Ovary (tissue), 9 donors: ENCODE data around the gene TMEM200A. TPM values are rescaled to one million over a fixed set of nuclear protein-coding genes. Genes with fewer than 3 reads are reported as not detected.

Source experiments
- DNase-seq, 5 donors: peaks; one replicate each; pipeline ENCODE4 v3.0.0-alpha.2; 2019 to 2020
- H3K27ac ChIP-seq, 2 donors: fragments of 200-600 bp; one replicate each; pipeline versions ENCODE4 v1.5.1 to v1.8.0; 2019 to 2022
- H3K27me3 ChIP-seq: fragments of 200-600 bp; one replicate; pipeline ENCODE4 v1.8.0; 2022
- H3K36me3 ChIP-seq: fragments of 200-600 bp; sonication (generic); one replicate; pipeline ENCODE4 v1.5.1; 2019
- H3K4me1 ChIP-seq: one replicate; pipeline ENCODE4 v1.8.1; 2013; ENCODE audit warnings: mild to moderate bottlenecking, moderate library complexity; ENCODE audit not compliant: insufficient read depth
- H3K4me3 ChIP-seq: fragments of 200-600 bp; sonication (generic); one replicate; pipeline ENCODE4 v1.5.1; 2017
- H3K9me3 ChIP-seq, 2 donors: fragments of 200-600 bp in 1 of 2; sonication (generic) in 1 of 2; one replicate each; pipeline versions ENCODE4 v1.5.1 to v1.8.1; 2013 to 2019; ENCODE audit warnings: mild to moderate bottlenecking in 1 of 2, moderate library complexity in 1 of 2
- CTCF ChIP-seq, 3 donors: fragments of 450-650 bp in 2 of 3; fragments of 200-600 bp in 1 of 3; IDR thresholded peaks; one replicate each; pipeline versions ENCODE4 v1.5.1 to v1.8.0; 2016 to 2022; ENCODE audit warnings: antibody characterized with exemption in 3 of 3, mild to moderate bottlenecking in 1 of 3
- EP300 ChIP-seq: sonication (generic); formaldehyde crosslinking; IDR thresholded peaks from one replicate; pipeline ENCODE4 v1.6.1; 2017; ENCODE audit warnings: antibody characterized with exemption
- POLR2A ChIP-seq: fragments of 450-650 bp; IDR thresholded peaks from one replicate; pipeline ENCODE4 v1.6.1; 2017; ENCODE audit warnings: antibody characterized with exemption, mild to moderate bottlenecking, moderate library complexity
- WGBS, 3 donors: extraction: QIAGEN DNeasy Blood & Tissue Kit in 1 of 3; methylation state at CpG; one replicate each; pipeline versions ENCODE4 v1.1.5 to v1.1.7; 2013 to 2017; 5-methylcytosine and 5-hydroxymethylcytosine counted together
- intact Hi-C, 4 donors: fragments of 100-400 bp; cut with DNase I; formaldehyde crosslinking; loops; one replicate each; pipeline versions ENCODE4 v1.11.0 to v1.15.1; 2022 to 2023
- polyA plus RNA-seq, 2 donors: library from polyadenylated mRNA; stranded (reverse); fragments of 200-250 nt in 1 of 2; fragments of 350-450 nt in 1 of 2; fragmentation: Illumina TruSeq in 1 of 2; extraction: RNeasy Lipid Tissue Mini Kit (QIAGEN cat#74804) in 1 of 2; gene quantifications; one replicate each; pipeline ENCODE4 v1.2.3, GENCODE V29; 2013 to 2014
- total RNA-seq, 7 donors: library from RNA; depleted of rRNA in 2 of 7; stranded (reverse); fragments of >200 nt in 2 of 7; fragmentation: NEBNext Ultra II Directional in 3 of 7; extraction: Animal tissue kit (Norgen Biotek cat#: 25700) in 3 of 7; gene quantifications; one replicate each; pipeline versions ENCODE4 v1.1.0 to v1.2.4, GENCODE V29; 2016 to 2023
- donor health status: DM: no; HTN: no; CAD: no; lungs with moderate emphysema.
- donor health status: DM: no; HTN: no; CAD: no.
- donor health status: Bipolar disorder and iron deficiency.
- donor health status: DM: yes; HTN: yes; CAD: no.
- donor health status: DM: no; HTN: no; CAD: no.
- donor health status: DM: yes; HTN: yes; CAD: no.

TMEM200A gene
- total and polyA plus RNA-seq, 9 donors, result 8.2 to 32.5 (median 17.7) TPM

GRCh38 chr6:130489514-130489913 lies 123.7 kb downstream of the TMEM200A start:
- 90 to 100% (median 98%) methylated on average over 1 of the region's 1 CpG for WGBS, 3 donors
- TF ChIP-seq EP300 (no peak), CTCF (IDR thresholded peaks at IDR 0.05) (no peak), POLR2A (no peak)
- DNase-seq, result no peak
- no peaks in the 10 kb centered on the region for H3K9me3 ChIP-seq
- no peaks in the 10 kb centered on the region for H3K36me3 ChIP-seq
- H3K27ac ChIP-seq, result no peak overlapping the region
- H3K4me3 ChIP-seq, result no peak overlapping the region
- no peaks in the 10 kb centered on the region for H3K27me3 ChIP-seq
- peaks cover 4% of the 10 kb centered on the region for H3K4me1 ChIP-seq
- intact Hi-C loops, result no loop called here

Other genes starting within 250 kb of the TMEM200A start
- gene SAMD3, start 143.1 kb upstream of the TMEM200A start, total RNA-seq, result 1 to 10 TPM in 6 of 7 donors, under 1 TPM in 1; 0.81 to 7.4 (median 2.9) TPM
- gene SAMD3, start 143.1 kb upstream of the TMEM200A start, polyA plus RNA-seq, result 1 to 10 TPM; 2.0 to 2.7 TPM